WERI-Rb-1 (cell line): ENCODE measurements around the gene RNASE8.
A peak's percentile ranks its signal among the peaks of the same experiment; 100 is the strongest.

Experiments used
- DNase-seq: peaks from one replicate; pipeline ENCODE4 v3.0.0-alpha.2; 2020
- H3K27ac ChIP-seq: fragments of 250-450 bp; sonication (Bioruptor Pico); 2 replicates; pipeline ENCODE4 v1.5.1; 2020; ENCODE audit warnings: mild to moderate bottlenecking, moderate library complexity
- H3K27me3 ChIP-seq: fragments of 250-450 bp; sonication (Bioruptor Pico); 2 replicates; pipeline ENCODE4 v1.5.1; 2021; ENCODE audit warnings: mild to moderate bottlenecking, low read depth, moderate library complexity; ENCODE audit not compliant: insufficient read depth, severe bottlenecking
- H3K36me3 ChIP-seq: fragments of 250-450 bp; sonication (Bioruptor Pico); 2 replicates; pipeline ENCODE4 v1.5.1; 2020; ENCODE audit warnings: mild to moderate bottlenecking, moderate library complexity
- H3K4me3 ChIP-seq: 2 replicates; pipeline ENCODE4 v1.5.1; 2011; ENCODE audit warnings: low read depth, mild to moderate bottlenecking, control low read depth, low read length
- H3K9me3 ChIP-seq: fragments of 250-450 bp; sonication (Bioruptor Pico); 2 replicates; pipeline ENCODE4 v1.5.1; 2021; ENCODE audit warnings: mild to moderate bottlenecking, moderate library complexity; ENCODE audit not compliant: severe bottlenecking
- TF ChIP-seq, protein P1 (sequence below): IDR thresholded peaks from 2 replicates; pipeline ENCODE4 v1.5.1; 2011; ENCODE audit warnings: low read depth, mild to moderate bottlenecking, control low read depth, inconsistent platforms, low read length

RNASE8 gene

DNA sequence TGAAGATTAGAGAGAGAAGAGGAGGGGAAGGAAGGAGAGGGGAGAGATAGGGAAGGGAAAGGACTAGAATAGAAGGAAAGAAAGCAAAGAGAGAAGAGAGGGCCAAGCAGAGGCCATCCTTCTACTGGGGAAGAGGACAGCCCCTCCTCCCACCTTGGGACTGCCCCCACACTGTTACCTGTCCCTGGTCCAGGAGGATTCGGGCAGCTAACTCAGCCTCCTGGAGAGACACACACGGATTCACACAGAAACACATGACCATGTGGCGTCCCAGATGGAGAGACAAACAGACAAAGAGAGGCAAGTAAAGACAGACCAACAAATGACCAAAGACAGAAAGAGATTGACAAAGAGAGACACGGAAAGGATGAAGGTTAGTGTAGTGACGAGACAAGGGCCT, 34.9 kb upstream of the RNASE8 start:
- Histone ChIP-seq H3K4me3 (no peak overlapping the region), H3K27me3 (no peaks in the 10 kb centered on the region), H3K9me3 (no peaks in the 10 kb centered on the region), H3K27ac (no peak overlapping the region), H3K36me3 (peaks cover 10% of the 10 kb centered on the region; the same call in 1 of the 2 replicates)
- no peak for DNase-seq
- TF ChIP-seq, protein P1, sequence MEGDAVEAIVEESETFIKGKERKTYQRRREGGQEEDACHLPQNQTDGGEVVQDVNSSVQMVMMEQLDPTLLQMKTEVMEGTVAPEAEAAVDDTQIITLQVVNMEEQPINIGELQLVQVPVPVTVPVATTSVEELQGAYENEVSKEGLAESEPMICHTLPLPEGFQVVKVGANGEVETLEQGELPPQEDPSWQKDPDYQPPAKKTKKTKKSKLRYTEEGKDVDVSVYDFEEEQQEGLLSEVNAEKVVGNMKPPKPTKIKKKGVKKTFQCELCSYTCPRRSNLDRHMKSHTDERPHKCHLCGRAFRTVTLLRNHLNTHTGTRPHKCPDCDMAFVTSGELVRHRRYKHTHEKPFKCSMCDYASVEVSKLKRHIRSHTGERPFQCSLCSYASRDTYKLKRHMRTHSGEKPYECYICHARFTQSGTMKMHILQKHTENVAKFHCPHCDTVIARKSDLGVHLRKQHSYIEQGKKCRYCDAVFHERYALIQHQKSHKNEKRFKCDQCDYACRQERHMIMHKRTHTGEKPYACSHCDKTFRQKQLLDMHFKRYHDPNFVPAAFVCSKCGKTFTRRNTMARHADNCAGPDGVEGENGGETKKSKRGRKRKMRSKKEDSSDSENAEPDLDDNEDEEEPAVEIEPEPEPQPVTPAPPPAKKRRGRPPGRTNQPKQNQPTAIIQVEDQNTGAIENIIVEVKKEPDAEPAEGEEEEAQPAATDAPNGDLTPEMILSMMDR, result no peak

DNA sequence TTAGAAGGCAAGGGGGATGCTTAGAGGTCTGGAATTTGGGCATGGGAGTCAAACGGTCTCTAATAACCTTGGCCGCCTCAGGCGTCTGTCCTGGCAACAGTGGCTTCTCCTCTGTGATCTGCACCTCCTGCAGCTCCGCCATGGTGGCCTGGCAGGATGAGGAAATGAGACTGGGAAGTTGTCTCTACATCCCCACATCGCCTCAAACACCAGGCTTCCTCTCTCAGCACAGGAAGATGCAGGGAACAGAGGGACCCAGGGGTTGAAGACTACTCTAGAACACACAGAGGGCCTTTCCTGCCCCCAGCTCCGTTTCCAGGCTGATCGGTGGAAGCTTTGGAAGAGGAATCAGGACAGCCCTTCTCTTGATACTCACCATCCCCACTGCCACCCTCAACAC, 34.4 kb upstream of the RNASE8 start:
- Histone ChIP-seq H3K36me3 (peaks cover 10% of the 10 kb centered on the region; the same call in 1 of the 2 replicates), H3K9me3 (no peaks in the 10 kb centered on the region), H3K27me3 (no peaks in the 10 kb centered on the region), H3K4me3 (no peak overlapping the region), H3K27ac (no peak overlapping the region)
- DNase-seq, result no peak
- TF ChIP-seq, protein P1, result no peak

DNA sequence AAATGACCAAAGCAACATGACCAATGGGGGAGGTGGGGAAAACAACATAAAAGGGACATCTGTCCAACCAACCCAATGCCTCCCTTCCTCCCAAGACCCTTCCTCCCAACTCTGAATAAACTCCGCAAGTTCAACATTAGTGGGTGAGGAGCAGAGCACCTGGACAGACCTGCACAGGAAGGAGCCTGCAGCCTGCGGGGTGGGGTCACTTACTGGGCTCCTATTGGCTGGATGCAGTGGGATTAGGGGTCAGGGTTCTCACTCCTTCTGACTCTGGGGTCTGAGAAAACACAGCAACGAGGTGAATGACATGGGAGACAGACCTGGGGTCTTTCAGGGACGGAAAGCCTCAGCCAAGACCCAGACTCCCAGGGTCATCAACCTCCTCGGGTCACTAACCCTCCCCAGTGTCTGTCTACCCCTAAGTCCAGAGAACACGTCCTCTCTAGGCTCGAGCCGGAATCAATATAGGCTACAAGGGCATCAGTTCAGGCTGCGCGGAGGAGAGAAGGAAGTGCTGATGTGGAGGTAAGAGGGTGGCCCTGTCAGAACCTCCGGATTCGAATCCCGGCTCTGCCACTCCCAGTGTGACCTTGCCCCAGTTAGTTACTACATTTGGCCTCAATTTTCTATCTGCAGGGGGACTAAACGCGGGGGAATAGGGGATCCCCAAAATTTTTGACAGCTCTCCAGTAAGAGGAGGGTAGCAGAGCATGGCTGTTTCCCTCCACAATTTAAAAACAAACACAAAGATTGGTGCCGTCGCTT, 33.6 kb upstream of the RNASE8 start:
- TF ChIP-seq, protein P1, result no peak
- Histone ChIP-seq H3K36me3 (peaks cover 10% of the 10 kb centered on the region; the same call in 1 of the 2 replicates), H3K27me3 (no peaks in the 10 kb centered on the region), H3K4me3 (peak overlapping the region; percentile 83), H3K9me3 (no peaks in the 10 kb centered on the region), H3K27ac (peak overlapping the region; percentile 78)
- no peak for DNase-seq

DNA sequence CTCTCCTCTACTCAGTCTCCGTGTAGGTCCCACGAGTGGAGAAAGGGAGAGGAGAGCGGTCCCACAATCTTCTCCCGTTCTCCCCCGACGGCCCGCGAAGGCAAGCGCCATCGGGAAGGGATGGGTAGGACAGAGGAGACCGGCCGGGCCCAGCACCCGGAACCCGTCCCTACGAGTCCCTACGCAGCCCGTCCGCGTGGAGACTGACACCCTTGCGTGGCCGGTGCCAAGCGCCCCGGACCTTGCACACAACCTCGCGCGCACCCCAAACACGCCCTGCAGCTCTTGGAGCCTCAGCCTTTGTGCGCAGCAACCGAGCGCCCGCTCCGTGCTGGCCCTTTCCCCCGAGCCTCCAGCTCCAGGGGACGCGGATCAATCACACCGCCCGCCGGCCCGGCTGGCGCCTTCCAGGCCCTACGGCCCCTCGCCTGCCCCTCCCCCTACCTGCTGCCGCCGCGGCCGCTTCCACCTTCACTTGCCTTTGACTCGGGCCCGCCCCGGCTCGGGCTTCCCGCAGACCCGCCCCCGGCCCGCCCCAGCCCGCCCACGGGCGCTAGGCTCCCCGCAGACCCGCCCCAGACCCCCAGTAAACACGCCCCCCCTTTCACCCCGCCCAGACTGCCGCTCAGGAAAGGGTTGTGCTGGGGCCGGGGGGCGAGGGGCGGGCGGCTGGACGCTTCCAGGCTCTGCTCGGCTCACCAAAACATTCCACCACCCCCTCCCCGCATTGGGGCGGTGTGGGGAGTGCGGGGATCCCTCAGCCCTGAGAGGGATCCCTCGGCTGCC, 32.8 kb upstream of the RNASE8 start, which contains the start of gene NDRG2:
TSS of gene NDRG2 (minus strand) at position 477 of the 786 bp plus-strand sequence. CDS start 1,746 bp downstream, outside the sequence.
- peak within 1 kb of the TSS; percentile 78 for H3K27ac ChIP-seq
- TF ChIP-seq, protein P1, result no peak
- DNase-seq, result peak; percentile 91
- H3K9me3 ChIP-seq, result no peaks in the 10 kb centered on the region
- H3K27me3 ChIP-seq, result no peaks in the 10 kb centered on the region
- H3K36me3 ChIP-seq, result peaks cover 10% of the 10 kb centered on the region; the same call in 1 of the 2 replicates
- H3K4me3 ChIP-seq, result peak within 1 kb of the TSS; percentile 83

DNA sequence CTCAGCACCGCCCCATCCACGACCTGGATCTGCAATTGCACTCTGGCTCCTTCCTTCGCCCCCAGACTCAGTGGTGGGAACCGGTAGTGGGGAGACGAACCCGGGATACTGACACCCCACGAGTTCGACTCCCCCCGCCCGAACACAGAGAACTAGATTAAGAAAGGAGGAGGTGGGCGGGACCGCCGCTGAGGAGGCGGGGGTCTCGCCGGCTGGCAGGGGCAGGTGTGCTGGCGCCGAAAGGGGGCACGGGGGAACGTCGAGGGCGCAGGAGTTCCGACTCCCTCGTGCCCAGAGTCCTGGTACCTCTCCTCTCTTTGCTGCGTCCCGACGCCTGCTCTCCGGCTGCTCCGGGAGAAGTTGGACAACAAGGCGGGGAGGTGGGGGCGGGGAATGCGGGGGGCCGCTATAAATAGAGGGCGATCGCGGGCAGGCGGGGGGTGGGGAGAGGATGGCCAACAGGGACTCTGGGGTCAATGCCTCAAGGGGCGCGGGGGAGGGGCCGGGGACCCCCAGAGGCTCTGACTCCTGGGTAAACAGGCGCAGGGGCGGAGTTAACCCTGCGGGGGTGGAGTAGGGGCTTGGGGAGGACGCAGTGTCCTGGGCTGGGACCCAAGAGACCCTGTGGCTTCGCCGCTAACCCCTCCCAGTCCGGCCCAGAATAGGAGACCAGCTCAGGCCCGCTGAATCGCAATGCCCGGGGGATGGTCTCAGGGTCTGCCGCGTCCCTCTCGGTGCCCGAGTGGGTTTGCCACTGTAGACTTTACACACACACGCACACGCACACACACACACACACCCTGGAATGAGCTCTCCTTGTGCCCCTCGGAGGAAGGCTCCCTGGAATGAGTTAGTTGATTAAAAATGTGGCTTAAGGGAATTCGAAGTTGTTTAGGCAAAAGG, 32.0 kb upstream of the RNASE8 start:
- DNase-seq, result no peak
- Histone ChIP-seq H3K9me3 (no peaks in the 10 kb centered on the region), H3K4me3 (peak overlapping the region; percentile 83), H3K27me3 (no peaks in the 10 kb centered on the region), H3K36me3 (peaks cover 6% of the 10 kb centered on the region; the same call in 1 of the 2 replicates), H3K27ac (peak overlapping the region; percentile 47)
- TF ChIP-seq, protein P1, result no peak
